ENCODE measurements around the gene CCDC40.

DNA sequence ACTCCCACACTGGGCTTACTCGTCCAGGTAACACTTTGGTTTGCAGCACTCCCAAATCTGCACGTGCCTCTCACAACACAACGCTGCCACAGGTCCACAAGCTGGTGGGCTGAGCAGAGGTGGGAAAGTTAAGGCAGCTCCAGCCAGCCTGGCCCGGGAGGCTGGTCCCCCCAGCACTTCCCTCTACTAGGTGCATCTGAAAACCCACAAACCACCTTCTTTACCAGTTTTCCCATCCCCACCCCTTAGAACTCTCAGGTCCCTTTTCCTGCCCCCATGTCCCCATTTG lies 63.5 kb downstream of the CCDC40 start:
- TF ChIP-seq, protein P1, sequence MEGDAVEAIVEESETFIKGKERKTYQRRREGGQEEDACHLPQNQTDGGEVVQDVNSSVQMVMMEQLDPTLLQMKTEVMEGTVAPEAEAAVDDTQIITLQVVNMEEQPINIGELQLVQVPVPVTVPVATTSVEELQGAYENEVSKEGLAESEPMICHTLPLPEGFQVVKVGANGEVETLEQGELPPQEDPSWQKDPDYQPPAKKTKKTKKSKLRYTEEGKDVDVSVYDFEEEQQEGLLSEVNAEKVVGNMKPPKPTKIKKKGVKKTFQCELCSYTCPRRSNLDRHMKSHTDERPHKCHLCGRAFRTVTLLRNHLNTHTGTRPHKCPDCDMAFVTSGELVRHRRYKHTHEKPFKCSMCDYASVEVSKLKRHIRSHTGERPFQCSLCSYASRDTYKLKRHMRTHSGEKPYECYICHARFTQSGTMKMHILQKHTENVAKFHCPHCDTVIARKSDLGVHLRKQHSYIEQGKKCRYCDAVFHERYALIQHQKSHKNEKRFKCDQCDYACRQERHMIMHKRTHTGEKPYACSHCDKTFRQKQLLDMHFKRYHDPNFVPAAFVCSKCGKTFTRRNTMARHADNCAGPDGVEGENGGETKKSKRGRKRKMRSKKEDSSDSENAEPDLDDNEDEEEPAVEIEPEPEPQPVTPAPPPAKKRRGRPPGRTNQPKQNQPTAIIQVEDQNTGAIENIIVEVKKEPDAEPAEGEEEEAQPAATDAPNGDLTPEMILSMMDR (IDR thresholded peaks at IDR 0.05): no peak
- TF ChIP-seq POLR2A (IDR thresholded peaks at IDR 0.05): no peak

All from body of pancreas (tissue), 4 donors.